Panc1 (cell line): ENCODE data around the gene E2F3. TPM values are rescaled to one million over a fixed set of nuclear protein-coding genes. Genes with fewer than 3 reads are reported as not detected.

Source experiments
- ATAC-seq: fragments of 200-7000 bp; cut with Tn5 transposase; 2 replicates; pipeline ENCODE4 v1.9.1; 2020; ENCODE audit warnings: mild to moderate bottlenecking, moderate library complexity
- BruUV-seq: library from RNA; stranded (reverse); fragments of 400-500 nt; replicated peaks from 2 replicates; lab custom pipeline; 2021; lab: Mats Ljungman, UMichigan
- CTCF ChIA-PET: fragments of 300-600 bp; sonication (Branson Sonifier 250); formaldehyde crosslinking; loops from one replicate; lab custom pipeline; 2022; ENCODE audit warnings: antibody characterized with exemption; lab: Charles Lee
- POLR2A ChIA-PET: fragments of 300-600 bp; sonication (Branson Sonifier 250); formaldehyde crosslinking; loops from one replicate; lab custom pipeline; 2022; ENCODE audit warnings: antibody characterized with exemption; lab: Charles Lee
- DNase-seq: peaks from one replicate; pipeline ENCODE4 v3.0.0-alpha.2; 2010; ENCODE audit warnings: low read depth, low spot score
- H3K27ac ChIP-seq: 2 replicates; pipeline ENCODE4 v1.5.1; 2011; ENCODE audit warnings: mild to moderate bottlenecking, low read length, inconsistent platforms
- H3K27me3 ChIP-seq: fragments of 200-500 bp; sonication (Bioruptor generic); 2 replicates; pipeline ENCODE4 v1.6.0; 2014; ENCODE audit warnings: low read length, inconsistent platforms; ENCODE audit not compliant: control insufficient read depth, insufficient read depth
- H3K36me3 ChIP-seq: fragments of 200-500 bp; sonication (Bioruptor generic); 2 replicates; pipeline ENCODE4 v1.5.1; 2014; ENCODE audit warnings: inconsistent platforms, mild to moderate bottlenecking, low read length, moderate library complexity; ENCODE audit not compliant: control insufficient read depth, insufficient read depth
- H3K4me1 ChIP-seq: 2 replicates; pipeline ENCODE4 v1.5.1; 2011; ENCODE audit warnings: inconsistent platforms, mild to moderate bottlenecking, low read length, moderate library complexity; ENCODE audit not compliant: control insufficient read depth, insufficient read depth
- H3K4me3 ChIP-seq, 2 experiments: 2 replicates each; pipeline ENCODE4 v1.5.1; 2011 to 2012; ENCODE audit warnings: low read depth in 2 of 2, low read length in 2 of 2, mild to moderate bottlenecking in 2 of 2, inconsistent platforms in 1 of 2, moderate library complexity in 1 of 2
- H3K9me3 ChIP-seq: fragments of 200-500 bp; sonication (Bioruptor generic); 2 replicates; pipeline ENCODE4 v1.5.1; 2014; ENCODE audit warnings: low read depth, mild to moderate bottlenecking, inconsistent platforms, low read length, moderate library complexity; ENCODE audit not compliant: control insufficient read depth, insufficient read depth
- POLR2AphosphoS5 ChIP-seq: IDR thresholded peaks from 2 replicates; pipeline ENCODE4 v1.6.1; 2012; ENCODE audit warnings: mild to moderate bottlenecking, low read depth, low read length, moderate library complexity
- SIN3A ChIP-seq: IDR thresholded peaks from 2 replicates; pipeline ENCODE4 v1.6.1; 2012; ENCODE audit warnings: low read depth, mild to moderate bottlenecking, low read length, moderate library complexity, borderline replicate concordance; ENCODE audit not compliant: insufficient read depth
- TCF7L2 ChIP-seq: IDR thresholded peaks from 2 replicates; pipeline ENCODE4 v1.6.1; 2011; ENCODE audit warnings: mild to moderate bottlenecking, low read depth, low read length, inconsistent platforms
- in situ Hi-C: cut with HindIII; loops from 2 replicates; pipeline ENCODE4 v1.10.0; 2016; ENCODE audit warnings: low sequenced_read_pairs, low pct_unique_long_range_greater_than_20kb
- intact Hi-C: fragments of 100-400 bp; cut with micrococcal nuclease; formaldehyde crosslinking; loops from one replicate; pipeline ENCODE4 v1.10.0; 2022; ENCODE audit not compliant: unreplicated experiment
- total RNA-seq: library from RNA; stranded (reverse); gene quantifications from one replicate; pipeline ENCODE4 v1.2.1, GENCODE V29; 2021; ENCODE audit not compliant: unreplicated experiment
- TF ChIP-seq, protein P1 (sequence below), 2 experiments: IDR thresholded peaks; 2 replicates each; pipeline ENCODE4 v1.6.1; 2011 to 2012; ENCODE audit warnings: low read depth in 2 of 2, control low read depth in 1 of 2, low read length in 1 of 2, mild to moderate bottlenecking in 1 of 2, moderate library complexity in 1 of 2; ENCODE audit not compliant: insufficient read depth in 1 of 2
- TF ChIP-seq, protein P2 (sequence below): fragments of 450-650 bp; IDR thresholded peaks from 2 replicates; pipeline ENCODE4 v1.5.1; 2017; ENCODE audit warnings: mild to moderate bottlenecking

Gene E2F3
- total RNA-seq, 1 experiment from 2014 or later: 31.0 TPM

DNA sequence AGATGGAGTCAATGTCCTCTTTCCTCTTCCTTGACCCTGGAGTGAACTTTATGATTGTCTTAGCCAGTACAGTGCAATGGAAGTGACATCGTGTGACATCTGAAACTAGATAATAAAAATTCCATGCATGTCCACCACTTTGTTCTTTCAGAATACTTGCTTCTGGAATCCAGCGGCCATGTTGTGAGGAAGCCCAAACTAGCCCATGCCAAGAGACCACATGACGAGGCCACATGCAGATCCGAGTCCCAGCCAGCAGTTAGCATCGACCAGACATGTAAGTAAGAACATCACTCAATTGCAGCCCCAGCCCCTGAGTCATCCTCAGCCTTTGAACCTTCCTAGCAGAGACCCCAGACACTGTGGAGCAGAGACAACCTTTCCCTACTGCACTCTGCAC is 48.5 kb upstream of the E2F3 start:
- H3K4me3 ChIP-seq: no peak overlapping the region
- ChIA-PET CTCF (no interaction called here), POLR2A (no interaction called here)
- H3K36me3 ChIP-seq: no peaks in the 10 kb centered on the region
- H3K27me3 ChIP-seq: peaks cover 6% of the 10 kb centered on the region; the same call in 1 of the 2 replicates
- no peaks in the 10 kb centered on the region for H3K9me3 ChIP-seq
- no peaks in the 10 kb centered on the region for H3K4me1 ChIP-seq
- no TSS peak for BruUV-seq
- intact Hi-C loops (no loop called here), in situ Hi-C loops (no loop called here)
- no peak for TF ChIP-seq TCF7L2
- TF ChIP-seq, protein P1, sequence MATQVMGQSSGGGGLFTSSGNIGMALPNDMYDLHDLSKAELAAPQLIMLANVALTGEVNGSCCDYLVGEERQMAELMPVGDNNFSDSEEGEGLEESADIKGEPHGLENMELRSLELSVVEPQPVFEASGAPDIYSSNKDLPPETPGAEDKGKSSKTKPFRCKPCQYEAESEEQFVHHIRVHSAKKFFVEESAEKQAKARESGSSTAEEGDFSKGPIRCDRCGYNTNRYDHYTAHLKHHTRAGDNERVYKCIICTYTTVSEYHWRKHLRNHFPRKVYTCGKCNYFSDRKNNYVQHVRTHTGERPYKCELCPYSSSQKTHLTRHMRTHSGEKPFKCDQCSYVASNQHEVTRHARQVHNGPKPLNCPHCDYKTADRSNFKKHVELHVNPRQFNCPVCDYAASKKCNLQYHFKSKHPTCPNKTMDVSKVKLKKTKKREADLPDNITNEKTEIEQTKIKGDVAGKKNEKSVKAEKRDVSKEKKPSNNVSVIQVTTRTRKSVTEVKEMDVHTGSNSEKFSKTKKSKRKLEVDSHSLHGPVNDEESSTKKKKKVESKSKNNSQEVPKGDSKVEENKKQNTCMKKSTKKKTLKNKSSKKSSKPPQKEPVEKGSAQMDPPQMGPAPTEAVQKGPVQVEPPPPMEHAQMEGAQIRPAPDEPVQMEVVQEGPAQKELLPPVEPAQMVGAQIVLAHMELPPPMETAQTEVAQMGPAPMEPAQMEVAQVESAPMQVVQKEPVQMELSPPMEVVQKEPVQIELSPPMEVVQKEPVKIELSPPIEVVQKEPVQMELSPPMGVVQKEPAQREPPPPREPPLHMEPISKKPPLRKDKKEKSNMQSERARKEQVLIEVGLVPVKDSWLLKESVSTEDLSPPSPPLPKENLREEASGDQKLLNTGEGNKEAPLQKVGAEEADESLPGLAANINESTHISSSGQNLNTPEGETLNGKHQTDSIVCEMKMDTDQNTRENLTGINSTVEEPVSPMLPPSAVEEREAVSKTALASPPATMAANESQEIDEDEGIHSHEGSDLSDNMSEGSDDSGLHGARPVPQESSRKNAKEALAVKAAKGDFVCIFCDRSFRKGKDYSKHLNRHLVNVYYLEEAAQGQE (IDR thresholded peaks at IDR 0.05; ENCODE audit: insufficient read depth in 1 of 2, low read depth in 2 of 2, low read length in 1 of 2): no peak
- TF ChIP-seq, protein P2, sequence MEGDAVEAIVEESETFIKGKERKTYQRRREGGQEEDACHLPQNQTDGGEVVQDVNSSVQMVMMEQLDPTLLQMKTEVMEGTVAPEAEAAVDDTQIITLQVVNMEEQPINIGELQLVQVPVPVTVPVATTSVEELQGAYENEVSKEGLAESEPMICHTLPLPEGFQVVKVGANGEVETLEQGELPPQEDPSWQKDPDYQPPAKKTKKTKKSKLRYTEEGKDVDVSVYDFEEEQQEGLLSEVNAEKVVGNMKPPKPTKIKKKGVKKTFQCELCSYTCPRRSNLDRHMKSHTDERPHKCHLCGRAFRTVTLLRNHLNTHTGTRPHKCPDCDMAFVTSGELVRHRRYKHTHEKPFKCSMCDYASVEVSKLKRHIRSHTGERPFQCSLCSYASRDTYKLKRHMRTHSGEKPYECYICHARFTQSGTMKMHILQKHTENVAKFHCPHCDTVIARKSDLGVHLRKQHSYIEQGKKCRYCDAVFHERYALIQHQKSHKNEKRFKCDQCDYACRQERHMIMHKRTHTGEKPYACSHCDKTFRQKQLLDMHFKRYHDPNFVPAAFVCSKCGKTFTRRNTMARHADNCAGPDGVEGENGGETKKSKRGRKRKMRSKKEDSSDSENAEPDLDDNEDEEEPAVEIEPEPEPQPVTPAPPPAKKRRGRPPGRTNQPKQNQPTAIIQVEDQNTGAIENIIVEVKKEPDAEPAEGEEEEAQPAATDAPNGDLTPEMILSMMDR: no peak
- TF ChIP-seq POLR2AphosphoS5: no peak
- no peak for TF ChIP-seq SIN3A
- H3K27ac ChIP-seq: no peak overlapping the region
- ATAC-seq (no peak), DNase-seq (no peak)

DNA sequence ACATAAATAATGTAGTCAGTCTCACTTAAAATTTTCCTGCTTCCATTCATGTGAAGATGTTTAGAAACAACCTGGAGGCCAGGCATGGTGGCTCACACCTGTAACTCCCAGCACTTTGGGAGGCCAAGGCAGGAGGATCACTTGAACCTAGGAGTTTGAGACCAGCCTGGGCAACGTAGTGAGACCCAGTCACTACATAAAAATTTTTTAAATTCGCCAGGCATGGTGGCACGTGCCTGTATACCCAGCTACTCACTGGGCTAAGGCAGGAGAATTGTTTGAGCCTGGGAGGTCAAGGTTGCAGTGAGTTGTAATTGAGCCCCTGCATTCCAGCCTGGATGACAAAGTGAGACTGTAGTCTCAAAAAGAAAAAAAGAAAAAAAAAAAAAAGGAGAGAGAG is 47.3 kb upstream of the E2F3 start:
- intact Hi-C loops (no loop called here), in situ Hi-C loops (no loop called here)
- no TSS peak for BruUV-seq
- no peak overlapping the region for H3K27ac ChIP-seq
- no peaks in the 10 kb centered on the region for H3K36me3 ChIP-seq
- H3K4me3 ChIP-seq: no peak overlapping the region
- H3K9me3 ChIP-seq: no peaks in the 10 kb centered on the region
- no peak for ATAC-seq
- CTCF ChIA-PET: no interaction called here
- TF ChIP-seq SIN3A: no peak
- TF ChIP-seq, protein P2: no peak
- TF ChIP-seq, protein P1 (IDR thresholded peaks at IDR 0.05; ENCODE audit: insufficient read depth in 1 of 2, low read depth in 2 of 2, low read length in 1 of 2): no peak
- H3K27me3 ChIP-seq: peaks cover 6% of the 10 kb centered on the region; the same call in 1 of the 2 replicates
- POLR2A ChIA-PET: no interaction called here
- DNase-seq: no peak
- no peaks in the 10 kb centered on the region for H3K4me1 ChIP-seq
